GM08714 (cell line): ENCODE measurements around the gene ATF6.
A peak's percentile ranks its signal among the peaks of the same experiment; 100 is the strongest.

ENCODE experiments used
- H3K4me3 ChIP-seq: fragments of 200-500 bp; sonication (Bioruptor generic); 2 replicates; pipeline ENCODE4 v1.5.1; 2014; ENCODE audit warnings: mild to moderate bottlenecking, low read length, inconsistent platforms
- ZNF274 ChIP-seq: IDR thresholded peaks from 2 replicates; pipeline ENCODE4 v1.6.1; 2012; ENCODE audit warnings: mild to moderate bottlenecking, low read depth, low read length

ATF6 gene

DNA sequence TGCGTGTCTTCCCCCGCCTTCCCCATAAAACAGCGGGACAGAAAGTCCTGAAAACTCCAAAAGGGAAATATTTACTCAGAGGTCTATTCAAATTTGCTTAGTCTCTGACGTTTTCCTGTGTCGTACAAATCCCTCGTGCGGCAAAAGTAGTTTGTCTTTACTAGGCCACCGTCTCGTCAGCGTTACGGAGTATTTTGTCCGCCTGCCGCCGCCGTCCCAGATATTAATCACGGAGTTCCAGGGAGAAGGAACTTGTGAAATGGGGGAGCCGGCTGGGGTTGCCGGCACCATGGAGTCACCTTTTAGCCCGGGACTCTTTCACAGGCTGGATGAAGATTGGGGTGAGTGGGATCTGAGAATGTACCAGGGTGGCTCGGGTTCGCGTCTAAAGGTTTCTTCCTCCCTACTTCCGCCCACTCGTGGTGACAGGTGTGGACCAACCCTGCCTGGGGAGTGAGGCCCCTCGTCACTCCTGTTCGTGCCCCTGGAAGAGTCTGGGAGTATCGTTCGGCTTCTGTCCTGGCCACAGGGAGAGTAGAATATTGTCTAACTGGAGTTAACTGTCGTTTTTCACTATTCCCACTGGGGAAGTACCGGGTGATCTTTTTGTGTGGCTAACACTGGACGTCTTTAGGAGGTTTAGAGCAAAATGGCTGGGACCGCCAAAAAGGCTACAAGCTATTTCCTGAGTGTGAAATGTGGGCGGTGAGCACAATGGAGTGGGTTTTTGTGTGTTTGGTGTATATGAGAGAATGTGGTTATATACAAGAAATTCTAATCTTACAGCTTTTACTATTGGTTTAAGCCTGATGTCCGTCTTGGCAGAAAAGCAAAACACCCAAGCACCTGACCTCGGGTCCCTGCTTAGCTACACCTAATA lies at the start of gene ATF6:
Gene ATF6, plus strand, starts transcription at position 219 of the 880 bp plus-strand sequence. Its CDS starts 41 bp downstream, at position 260.
- no peak for TF ChIP-seq ZNF274
- H3K4me3 ChIP-seq = peak within 1 kb of the TSS; percentile 92

GRCh38 chr1:161718559-161719324 lies 47.4 kb upstream of the ATF6 start:
- TF ChIP-seq ZNF274 = no peak
- peak overlapping the region; percentile 14; the same call in 1 of the 2 replicates for H3K4me3 ChIP-seq

- TF ChIP-seq ZNF274 = no peak
- no peak overlapping the region; the same call in 1 of the 2 replicates for H3K4me3 ChIP-seq
Measured at GRCh38 chr1:161719325-161719611, 46.9 kb upstream of the ATF6 start.

DNA sequence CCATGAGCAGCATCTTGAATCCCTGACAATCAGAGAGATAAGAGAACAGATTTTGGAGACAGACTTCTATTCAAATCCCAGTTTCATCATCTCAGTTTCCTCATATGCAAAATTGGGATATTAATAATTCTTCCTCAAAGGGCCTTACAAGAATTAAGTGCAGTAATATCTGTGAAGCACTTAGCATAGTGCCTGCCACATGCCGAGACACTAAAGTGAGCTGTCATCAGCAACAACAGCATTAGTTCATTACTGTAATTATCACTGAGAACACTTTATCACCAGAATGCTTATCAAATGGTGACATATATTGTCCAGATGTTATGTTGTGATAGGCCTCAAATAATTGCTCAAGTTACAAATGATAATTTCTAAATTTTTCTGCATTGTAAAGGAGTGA lies 45.7 kb upstream of the ATF6 start:
- H3K4me3 ChIP-seq = no peak overlapping the region
- no peak for TF ChIP-seq ZNF274

- TF ChIP-seq ZNF274 = no peak
- no peak within 1 kb of the TSS for H3K4me3 ChIP-seq
Measured at GRCh38 chr1:161720956-161721737, 45.0 kb upstream of the ATF6 start, which contains the start of gene FCRLB. FCRLB (plus strand) TSS chr1:161721544; CDS start chr1:161722673, 1,129 bp downstream.

GRCh38 chr1:161721738-161722343 lies 44.3 kb upstream of the ATF6 start:
- TF ChIP-seq ZNF274 = no peak
- no peak overlapping the region for H3K4me3 ChIP-seq

DNA sequence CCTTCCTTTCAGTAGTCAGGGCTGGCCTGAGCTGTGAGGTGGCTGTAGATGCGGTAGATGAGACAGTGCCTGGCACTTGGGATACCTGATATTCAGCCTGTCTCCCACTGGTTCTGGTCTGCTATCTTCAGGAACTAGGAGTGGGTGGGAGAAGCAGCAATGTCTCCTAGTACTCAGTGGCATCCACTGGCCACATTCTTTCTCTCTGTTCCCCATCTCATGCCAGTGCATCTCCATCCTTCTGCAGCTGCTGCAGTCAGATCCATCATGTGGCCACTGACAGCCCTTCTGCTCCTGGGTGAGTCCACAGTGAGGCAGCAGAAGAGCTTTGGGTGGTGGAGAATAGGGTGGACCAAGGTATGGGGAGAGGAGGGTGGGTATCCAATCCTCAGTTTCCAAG lies 43.7 kb upstream of the ATF6 start:
- TF ChIP-seq ZNF274 = no peak
- H3K4me3 ChIP-seq = no peak overlapping the region

DNA sequence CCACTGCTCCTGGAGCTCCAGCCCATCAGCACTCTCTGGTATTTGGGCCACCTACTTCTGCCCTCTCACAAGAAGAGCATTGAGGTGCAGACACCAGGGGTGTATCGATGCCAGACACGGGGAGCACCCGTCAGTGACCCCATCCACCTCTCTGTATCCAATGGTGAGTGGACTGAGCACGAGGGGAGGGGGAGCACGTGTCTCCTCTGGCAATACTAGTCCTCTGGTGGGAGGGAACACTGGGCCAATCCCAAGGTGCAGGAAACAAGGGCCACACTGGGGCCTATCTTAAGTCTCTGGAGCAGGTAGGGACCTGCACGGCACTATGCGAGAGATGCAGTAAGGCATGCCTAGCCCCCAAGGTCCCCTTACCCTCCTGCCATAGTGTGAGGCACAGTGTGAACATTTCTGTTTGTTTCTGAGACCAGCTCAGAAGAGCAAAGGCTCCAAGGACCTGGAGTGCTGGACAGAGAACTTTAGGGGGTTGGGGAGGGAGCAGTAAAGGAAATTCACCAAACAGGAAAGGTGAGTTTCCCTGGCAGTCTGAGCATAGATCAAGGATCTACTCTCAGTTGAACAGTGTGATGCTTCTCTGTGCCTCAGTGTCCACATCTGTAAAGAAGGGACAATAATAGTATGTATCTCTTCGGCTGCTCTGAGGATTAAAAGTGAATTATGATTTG lies 42.5 kb upstream of the ATF6 start:
- no peak overlapping the region for H3K4me3 ChIP-seq
- TF ChIP-seq ZNF274 = no peak

DNA sequence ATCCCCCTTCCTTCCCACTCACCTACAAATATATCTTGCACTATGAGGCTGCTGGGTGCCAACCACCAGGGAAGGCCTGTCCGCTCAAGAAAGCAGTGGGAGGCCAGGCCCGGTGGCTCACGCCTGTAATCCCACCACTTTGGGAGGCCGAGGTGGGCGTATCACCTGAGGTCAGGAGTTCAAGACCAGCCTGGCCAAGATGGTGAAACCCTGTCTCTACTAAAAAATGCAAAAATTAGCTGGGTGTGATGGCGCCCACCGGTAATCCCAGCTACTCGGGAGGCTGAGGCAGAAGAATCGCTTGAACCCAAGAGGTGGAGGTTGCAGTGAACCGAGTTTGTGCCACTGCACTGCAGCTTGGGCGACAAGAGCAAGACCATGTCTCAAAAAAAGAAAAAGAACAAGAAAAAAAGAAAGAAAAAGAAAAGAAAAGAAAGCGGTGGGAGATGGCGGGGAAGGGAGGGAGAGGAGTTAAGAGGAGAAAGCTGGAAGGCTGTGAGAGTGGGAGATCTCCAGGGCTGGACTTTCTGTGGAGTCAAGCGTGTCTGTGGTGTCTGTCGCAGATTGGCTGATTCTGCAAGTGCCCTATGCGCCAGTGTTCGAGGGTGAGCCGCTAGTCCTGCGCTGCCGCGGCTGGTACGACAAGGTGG lies 40.7 kb upstream of the ATF6 start:
- H3K4me3 ChIP-seq = peak overlapping the region; percentile 77; the same call in 1 of the 2 replicates

- H3K4me3 ChIP-seq = peak overlapping the region; percentile 77
- no peak for TF ChIP-seq ZNF274
Measured at GRCh38 chr1:161725908-161726472, 40.1 kb upstream of the ATF6 start.

DNA sequence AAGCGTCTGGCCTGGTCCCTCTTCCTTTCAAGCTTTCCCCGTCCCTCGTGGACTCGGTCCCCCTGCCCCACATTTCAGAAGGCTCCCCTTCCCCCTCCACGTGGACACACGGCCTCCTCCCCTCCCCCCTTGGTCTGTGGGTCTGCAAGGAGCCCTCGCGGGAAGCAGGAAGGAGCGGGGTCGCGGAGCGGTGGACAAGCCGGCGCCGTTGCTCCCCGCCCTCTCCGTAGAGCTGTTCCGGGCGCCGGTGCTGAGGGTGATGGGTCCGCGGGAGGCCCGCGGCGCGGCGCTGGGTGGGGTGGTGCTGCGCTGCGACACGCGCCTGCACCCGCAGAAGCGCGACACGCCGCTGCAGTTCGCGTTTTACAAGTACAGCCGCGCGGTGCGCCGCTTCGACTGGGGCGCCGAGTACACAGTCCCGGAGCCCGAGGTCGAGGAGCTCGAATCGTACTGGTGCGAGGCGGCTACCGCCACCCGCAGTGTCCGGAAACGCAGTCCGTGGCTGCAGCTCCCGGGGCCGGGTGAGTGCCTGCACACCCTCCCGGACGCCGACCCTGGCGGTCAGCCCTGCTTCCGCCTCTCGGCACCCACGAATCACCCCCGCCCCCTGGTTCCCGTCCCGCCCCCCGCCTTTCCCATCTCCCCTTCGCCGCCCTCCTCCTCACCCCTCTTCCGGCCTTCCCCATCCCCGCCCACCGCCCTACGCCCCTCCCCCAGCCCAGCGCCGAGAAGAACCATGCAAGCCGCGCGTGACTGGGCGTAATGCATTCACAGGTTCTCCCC lies 39.5 kb upstream of the ATF6 start:
- no peak for TF ChIP-seq ZNF274
- H3K4me3 ChIP-seq = peak overlapping the region; percentile 77
